Measurements from ENCODE around the gene FAM81B.

DNA sequence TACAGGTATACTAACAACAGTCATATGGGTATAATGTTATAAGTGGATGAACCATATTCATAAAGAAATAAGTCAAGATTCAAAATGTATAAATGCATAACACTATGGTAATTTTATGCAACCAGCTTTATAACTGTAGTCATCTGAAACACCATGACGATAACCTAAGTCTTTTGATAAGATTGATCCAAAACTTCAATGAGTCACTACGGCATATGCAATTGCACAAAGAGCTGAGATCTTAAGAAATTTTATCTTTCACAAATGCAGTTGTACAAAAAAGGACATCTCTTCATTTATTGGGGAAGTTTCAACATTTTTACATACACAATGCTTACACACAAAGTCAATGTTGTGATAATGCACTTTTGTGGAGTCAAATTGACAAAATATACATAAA lies 20.3 kb downstream of the FAM81B start:
- TF ChIP-seq CTCF (IDR thresholded peaks at IDR 0.05; ENCODE audit: poor library complexity, severe bottlenecking) (no peak), EP300 (conservative IDR thresholded peaks at IDR 0.05; ENCODE audit: poor library complexity, severe bottlenecking) (no peak), TAF1 (IDR thresholded peaks at IDR 0.05; ENCODE audit: low read depth) (no peak), SMC3 (conservative IDR thresholded peaks at IDR 0.05; ENCODE audit: poor library complexity) (no peak), EZH2 (IDR thresholded peaks at IDR 0.05; ENCODE audit: borderline replicate concordance, insufficient read depth, low read length, poor library complexity, severe bottlenecking) (no peak), POLR2AphosphoS5 (IDR thresholded peaks at IDR 0.05) (no peak), REST (IDR thresholded peaks at IDR 0.05; ENCODE audit: borderline replicate concordance) (no peak)
